ENCODE measurements around the gene MPRIP.
A peak's percentile ranks its signal among the peaks of the same experiment; 100 is the strongest.

MPRIP gene

GRCh38 chr17:17241656-17242055 is 199.4 kb downstream of the MPRIP start:
- peak in 3 of 42 donors; percentile 1 to 7 (median 5) for DNase-seq
- intact Hi-C loops (cut with DNase I) = no loop called here

- peak in 3 of 42 donors; percentile 0 to 17 (median 13) for DNase-seq
- intact Hi-C loops (cut with DNase I) = no loop called here
Observed at GRCh38 chr17:17242246-17242645, 200.0 kb downstream of the MPRIP start.
